GM12864 (cell line): Measurements from ENCODE around the gene NDFIP2.

ENCODE experiments used
- DNase-seq: peaks from one replicate; pipeline ENCODE4 v3.0.0-alpha.2; 2011; ENCODE audit warnings: low read depth
- H3K4me3 ChIP-seq: 2 replicates; pipeline ENCODE4 v1.5.1; 2011; ENCODE audit warnings: mild to moderate bottlenecking, low read depth, low read length, control low read depth
- TF ChIP-seq, protein P1 (sequence below): IDR thresholded peaks from 2 replicates; pipeline ENCODE4 v1.5.1; 2011; ENCODE audit warnings: low read depth, mild to moderate bottlenecking, moderate library complexity, low read length, control low read depth, inconsistent platforms; ENCODE audit errors: missing control alignments

NDFIP2 gene

DNA sequence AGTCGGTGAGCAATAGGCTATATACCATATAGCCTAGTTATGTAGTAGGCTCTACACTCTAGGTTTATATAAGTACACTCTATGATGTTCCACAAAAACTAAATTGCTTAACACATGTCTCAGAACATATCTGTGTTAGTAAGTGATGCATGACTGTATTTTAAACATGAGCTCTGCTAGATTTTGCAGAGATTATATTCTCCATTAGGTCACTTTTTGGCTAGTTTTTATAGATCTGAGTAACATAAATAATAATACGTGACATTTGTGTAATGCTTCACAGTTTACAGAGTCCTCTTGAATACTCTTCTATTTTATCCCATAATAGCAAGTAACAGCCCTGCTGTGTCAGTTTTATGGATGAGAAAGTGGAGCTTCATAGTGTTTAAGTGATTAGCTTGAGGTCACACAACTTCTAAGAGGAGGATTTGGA, 47.8 kb downstream of the NDFIP2 start:
- no peak overlapping the region for H3K4me3 ChIP-seq
- DNase-seq = no peak
- TF ChIP-seq, protein P1, sequence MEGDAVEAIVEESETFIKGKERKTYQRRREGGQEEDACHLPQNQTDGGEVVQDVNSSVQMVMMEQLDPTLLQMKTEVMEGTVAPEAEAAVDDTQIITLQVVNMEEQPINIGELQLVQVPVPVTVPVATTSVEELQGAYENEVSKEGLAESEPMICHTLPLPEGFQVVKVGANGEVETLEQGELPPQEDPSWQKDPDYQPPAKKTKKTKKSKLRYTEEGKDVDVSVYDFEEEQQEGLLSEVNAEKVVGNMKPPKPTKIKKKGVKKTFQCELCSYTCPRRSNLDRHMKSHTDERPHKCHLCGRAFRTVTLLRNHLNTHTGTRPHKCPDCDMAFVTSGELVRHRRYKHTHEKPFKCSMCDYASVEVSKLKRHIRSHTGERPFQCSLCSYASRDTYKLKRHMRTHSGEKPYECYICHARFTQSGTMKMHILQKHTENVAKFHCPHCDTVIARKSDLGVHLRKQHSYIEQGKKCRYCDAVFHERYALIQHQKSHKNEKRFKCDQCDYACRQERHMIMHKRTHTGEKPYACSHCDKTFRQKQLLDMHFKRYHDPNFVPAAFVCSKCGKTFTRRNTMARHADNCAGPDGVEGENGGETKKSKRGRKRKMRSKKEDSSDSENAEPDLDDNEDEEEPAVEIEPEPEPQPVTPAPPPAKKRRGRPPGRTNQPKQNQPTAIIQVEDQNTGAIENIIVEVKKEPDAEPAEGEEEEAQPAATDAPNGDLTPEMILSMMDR = no peak

DNA sequence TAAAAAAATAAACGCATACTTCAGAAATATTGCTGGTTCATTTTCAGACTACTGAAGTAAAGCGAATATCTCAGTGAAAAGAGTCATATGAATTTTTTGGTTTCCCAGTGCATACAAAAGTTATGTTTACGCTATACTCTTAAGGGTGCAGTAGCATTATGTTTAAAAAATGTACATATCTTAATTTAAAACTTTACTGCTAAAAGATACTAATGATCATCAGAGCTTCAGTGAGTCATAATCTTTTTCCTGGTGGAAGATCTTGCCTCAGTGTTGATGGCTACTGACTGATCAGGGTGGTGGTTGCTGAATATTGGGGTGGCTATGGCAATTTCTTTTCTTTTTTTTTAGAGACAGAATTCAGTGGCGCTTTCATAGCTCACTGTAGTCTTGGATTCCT, 48.9 kb downstream of the NDFIP2 start:
- TF ChIP-seq, protein P1 = no peak
- no peak for DNase-seq
- H3K4me3 ChIP-seq = no peak overlapping the region

DNA sequence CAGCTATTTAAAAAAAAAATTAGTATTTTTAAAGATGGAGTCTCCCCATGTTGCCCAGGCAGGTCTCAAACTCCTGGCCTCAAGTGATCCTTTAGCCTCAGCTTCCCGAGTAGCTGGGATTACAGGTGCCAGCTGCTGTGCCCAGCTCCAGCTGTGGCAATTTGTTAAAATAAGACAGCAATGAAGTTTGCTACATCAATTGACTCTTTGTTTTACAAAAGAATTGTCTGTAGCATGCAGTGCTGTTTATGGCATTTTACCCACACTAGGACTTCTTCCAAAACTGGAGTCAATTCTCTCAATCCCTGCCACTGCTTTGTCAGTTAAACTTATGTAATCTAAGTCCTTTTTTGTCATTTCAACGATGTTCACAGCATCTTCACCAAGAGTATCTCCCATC, 49.3 kb downstream of the NDFIP2 start:
- DNase-seq = no peak

DNA sequence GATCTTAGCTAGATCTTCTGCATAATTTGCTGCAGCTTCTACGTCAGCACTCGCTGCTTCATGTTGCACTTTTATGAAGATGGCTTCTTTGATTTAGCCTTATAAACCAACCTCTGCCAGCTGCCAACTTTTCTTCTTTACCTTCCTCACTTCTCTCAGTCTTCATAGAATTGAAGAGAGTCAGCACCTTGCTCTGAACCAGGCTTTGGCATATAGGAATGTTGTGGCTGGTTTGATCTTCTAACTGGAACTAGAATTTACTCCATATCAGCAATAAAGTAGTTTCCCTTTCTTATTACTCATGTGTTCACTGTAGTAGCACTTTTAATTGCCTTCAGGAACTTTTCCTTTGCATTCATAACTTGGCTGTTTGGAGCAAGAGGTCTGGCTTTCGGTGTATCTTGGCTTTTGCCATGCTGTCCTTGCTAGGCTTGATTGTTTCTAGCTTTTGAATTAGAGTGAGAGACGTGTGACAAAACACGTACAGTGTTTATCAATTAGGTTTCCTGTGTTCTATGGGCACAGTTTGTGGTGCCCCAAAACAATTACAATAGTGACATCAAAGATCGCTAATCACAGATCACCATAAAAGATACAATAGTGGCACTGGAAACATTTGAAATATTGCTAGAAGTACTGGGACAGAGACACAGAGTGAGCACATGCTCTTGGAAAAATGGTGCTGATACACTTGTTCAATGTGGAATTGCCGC, 50.7 kb downstream of the NDFIP2 start:
- TF ChIP-seq, protein P1 = no peak
- no peak for DNase-seq
- H3K4me3 ChIP-seq = no peak overlapping the region

More for the DNA sequence above, 49.3 kb downstream of the NDFIP2 start:
- TF ChIP-seq, protein P1 = no peak
- H3K4me3 ChIP-seq = no peak overlapping the region

DNA sequence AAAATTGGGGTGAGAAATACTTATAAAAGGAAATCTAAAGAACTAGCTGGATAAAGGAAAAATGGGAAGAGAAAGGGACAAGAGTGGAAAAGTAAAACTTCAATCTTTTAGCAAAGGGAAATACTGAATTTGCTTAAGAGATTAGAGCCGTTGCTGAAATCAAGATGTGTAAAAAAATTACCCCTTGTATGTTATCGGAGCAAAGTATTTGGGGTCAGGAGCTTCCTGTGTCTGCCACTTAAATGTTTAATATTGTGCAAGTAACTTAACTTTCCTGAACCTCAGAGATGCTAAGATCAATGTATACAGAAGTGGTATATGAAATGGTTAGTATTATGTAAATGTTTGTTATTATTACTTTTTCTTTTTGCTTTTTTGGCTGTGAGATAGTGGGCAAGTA, 51.6 kb downstream of the NDFIP2 start:
- TF ChIP-seq, protein P1 = no peak
- no peak for DNase-seq
- H3K4me3 ChIP-seq = no peak overlapping the region

DNA sequence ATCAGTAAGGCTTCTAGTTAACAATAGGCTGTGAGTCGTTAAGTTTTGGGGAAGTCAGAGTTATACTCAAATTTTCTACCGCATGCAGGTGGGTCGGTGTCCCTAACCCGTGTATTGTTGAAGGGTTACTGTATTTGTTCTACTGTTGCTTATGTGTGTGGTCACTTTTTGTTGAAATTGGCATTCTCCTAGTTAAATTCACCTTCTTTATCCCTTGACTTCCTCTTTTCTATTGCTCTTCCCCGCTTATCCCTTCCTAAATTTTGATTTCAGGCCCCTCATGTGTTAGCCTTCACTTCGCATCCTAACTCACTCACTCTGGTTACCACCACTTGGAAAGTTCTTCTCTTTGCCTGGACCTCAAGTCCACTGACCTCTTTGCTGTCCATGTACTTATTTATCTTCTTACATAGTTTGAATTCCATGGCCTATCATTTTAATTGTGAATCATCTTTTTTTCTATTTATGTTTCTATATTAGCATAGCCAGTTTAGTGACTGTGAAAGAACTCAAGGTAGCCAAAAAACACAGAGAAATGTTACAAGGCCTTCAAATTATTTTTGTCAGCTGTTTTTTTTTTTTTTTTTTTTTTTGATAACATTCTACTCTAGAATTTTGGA, 52.9 kb downstream of the NDFIP2 start:
- H3K4me3 ChIP-seq = no peak overlapping the region
- TF ChIP-seq, protein P1 = no peak
- DNase-seq = no peak

DNA sequence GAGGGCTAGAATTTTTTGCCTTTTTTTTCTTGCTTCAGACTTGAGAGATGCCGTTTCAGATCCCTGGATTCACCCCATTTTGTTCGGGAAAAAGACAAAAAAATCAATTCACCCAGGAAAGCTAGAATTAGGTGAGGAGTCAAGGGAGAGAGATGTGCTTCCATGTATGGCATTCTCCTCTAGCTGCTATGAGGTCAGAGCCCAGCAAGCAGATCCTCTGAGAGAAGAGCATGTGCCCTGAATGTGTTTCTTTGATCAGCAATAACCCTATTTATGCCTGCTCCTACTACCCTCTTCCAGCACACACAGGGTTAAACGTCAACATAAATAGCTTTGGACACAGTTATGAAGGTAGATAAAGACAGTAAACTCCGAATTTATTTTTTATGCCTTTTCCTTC, 53.6 kb downstream of the NDFIP2 start:
- DNase-seq = no peak
- TF ChIP-seq, protein P1 = no peak
- H3K4me3 ChIP-seq = no peak overlapping the region
